MCF 10A (cell line): Measurements from ENCODE around the gene RORC. TPM values are rescaled to one million over a fixed set of nuclear protein-coding genes. Genes with fewer than 3 reads are reported as not detected.

Source experiments
- BruUV-seq: library from RNA; stranded (reverse); fragments of 400-500 nt; replicated peaks from 2 replicates; lab custom pipeline; 2021; lab: Mats Ljungman, UMichigan
- CTCF ChIA-PET: fragments of 300-600 bp; sonication (Branson Sonifier 250); formaldehyde crosslinking; extraction: SDS; loops from one replicate; lab custom pipeline; 2021; ENCODE audit warnings: antibody characterized with exemption, inconsistent platforms; lab: Yijun Ruan, JAX
- POLR2A ChIA-PET: fragments of 300-600, 350-650 bp; sonication (Branson Sonifier 250); formaldehyde crosslinking; extraction: SDS; loops from one replicate; lab custom pipeline; 2020; ENCODE audit warnings: antibody characterized with exemption, inconsistent platforms; lab: Yijun Ruan, JAX
- DNase-seq: peaks from one replicate; pipeline ENCODE4 v3.0.0-alpha.2; 2018; ENCODE audit not compliant: unreplicated experiment
- H3K27ac Mint-ChIP-seq: one replicate; pipeline ENCODE4 v1.8.0; 2022; ENCODE audit warnings: mild to moderate bottlenecking, low read depth, mixed read lengths; ENCODE audit not compliant: unreplicated experiment
- H3K27me3 Mint-ChIP-seq: one replicate; pipeline ENCODE4 v1.8.0; 2022; ENCODE audit warnings: mixed read lengths; ENCODE audit not compliant: insufficient read depth, unreplicated experiment
- H3K36me3 Mint-ChIP-seq: one replicate; pipeline ENCODE4 v1.8.0; 2022; ENCODE audit warnings: mild to moderate bottlenecking, moderate library complexity, mixed read lengths; ENCODE audit not compliant: insufficient read depth, unreplicated experiment
- H3K4me1 Mint-ChIP-seq: one replicate; pipeline ENCODE4 v1.8.0; 2022; ENCODE audit warnings: mixed read lengths; ENCODE audit not compliant: insufficient read depth, unreplicated experiment
- H3K4me3 Mint-ChIP-seq: one replicate; pipeline ENCODE4 v1.8.0; 2022; ENCODE audit warnings: mild to moderate bottlenecking, moderate library complexity, mixed read lengths; ENCODE audit not compliant: unreplicated experiment
- H3K9me3 Mint-ChIP-seq: one replicate; pipeline ENCODE4 v1.8.0; 2022; ENCODE audit warnings: mixed read lengths; ENCODE audit not compliant: unreplicated experiment
- intact Hi-C: fragments of 100-400 bp; cut with micrococcal nuclease; formaldehyde crosslinking; loops from 2 replicates; pipeline ENCODE4 v1.14.1; 2022
- total RNA-seq: library from RNA; stranded (reverse); gene quantifications from 2 replicates; pipeline ENCODE4 v1.2.3, GENCODE V29; 2022
- TF ChIP-seq, protein P1 (sequence below): fragments of 200-600 bp; IDR thresholded peaks from one replicate; pipeline ENCODE4 v1.8.0; 2022; ENCODE audit warnings: antibody characterized with exemption, mild to moderate bottlenecking; ENCODE audit not compliant: unreplicated experiment

RORC gene
- total RNA-seq, 1 experiment from 2014 or later: 0.40 TPM

- TF ChIP-seq, protein P1, sequence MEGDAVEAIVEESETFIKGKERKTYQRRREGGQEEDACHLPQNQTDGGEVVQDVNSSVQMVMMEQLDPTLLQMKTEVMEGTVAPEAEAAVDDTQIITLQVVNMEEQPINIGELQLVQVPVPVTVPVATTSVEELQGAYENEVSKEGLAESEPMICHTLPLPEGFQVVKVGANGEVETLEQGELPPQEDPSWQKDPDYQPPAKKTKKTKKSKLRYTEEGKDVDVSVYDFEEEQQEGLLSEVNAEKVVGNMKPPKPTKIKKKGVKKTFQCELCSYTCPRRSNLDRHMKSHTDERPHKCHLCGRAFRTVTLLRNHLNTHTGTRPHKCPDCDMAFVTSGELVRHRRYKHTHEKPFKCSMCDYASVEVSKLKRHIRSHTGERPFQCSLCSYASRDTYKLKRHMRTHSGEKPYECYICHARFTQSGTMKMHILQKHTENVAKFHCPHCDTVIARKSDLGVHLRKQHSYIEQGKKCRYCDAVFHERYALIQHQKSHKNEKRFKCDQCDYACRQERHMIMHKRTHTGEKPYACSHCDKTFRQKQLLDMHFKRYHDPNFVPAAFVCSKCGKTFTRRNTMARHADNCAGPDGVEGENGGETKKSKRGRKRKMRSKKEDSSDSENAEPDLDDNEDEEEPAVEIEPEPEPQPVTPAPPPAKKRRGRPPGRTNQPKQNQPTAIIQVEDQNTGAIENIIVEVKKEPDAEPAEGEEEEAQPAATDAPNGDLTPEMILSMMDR: no peak
- no TSS peak for BruUV-seq
- ChIA-PET CTCF (interaction anchor here (0.6 to 2.1 kb wide), 4 partner anchors 30 to 1120 kb away, joined by 3 to 5 read pairs (median 4); no protein-coding TSS in a partner anchor), POLR2A (interaction anchor here (1.1 kb wide), 1 partner anchor 16 kb away, joined by 4 read pairs; the partner anchor contains the start of gene TDRKH)
- Mint-ChIP-seq H3K27me3 (peaks cover 60% of the 10 kb centered on the region), H3K36me3 (no peaks in the 10 kb centered on the region), H3K27ac (no peak overlapping the region), H3K4me3 (no peak overlapping the region), H3K9me3 (no peaks in the 10 kb centered on the region), H3K4me1 (no peaks in the 10 kb centered on the region)
- DNase-seq: no peak
- intact Hi-C loops: no loop called here
Observed at GRCh38 chr1:151806170-151806569, 25.4 kb downstream of the RORC start.

DNA sequence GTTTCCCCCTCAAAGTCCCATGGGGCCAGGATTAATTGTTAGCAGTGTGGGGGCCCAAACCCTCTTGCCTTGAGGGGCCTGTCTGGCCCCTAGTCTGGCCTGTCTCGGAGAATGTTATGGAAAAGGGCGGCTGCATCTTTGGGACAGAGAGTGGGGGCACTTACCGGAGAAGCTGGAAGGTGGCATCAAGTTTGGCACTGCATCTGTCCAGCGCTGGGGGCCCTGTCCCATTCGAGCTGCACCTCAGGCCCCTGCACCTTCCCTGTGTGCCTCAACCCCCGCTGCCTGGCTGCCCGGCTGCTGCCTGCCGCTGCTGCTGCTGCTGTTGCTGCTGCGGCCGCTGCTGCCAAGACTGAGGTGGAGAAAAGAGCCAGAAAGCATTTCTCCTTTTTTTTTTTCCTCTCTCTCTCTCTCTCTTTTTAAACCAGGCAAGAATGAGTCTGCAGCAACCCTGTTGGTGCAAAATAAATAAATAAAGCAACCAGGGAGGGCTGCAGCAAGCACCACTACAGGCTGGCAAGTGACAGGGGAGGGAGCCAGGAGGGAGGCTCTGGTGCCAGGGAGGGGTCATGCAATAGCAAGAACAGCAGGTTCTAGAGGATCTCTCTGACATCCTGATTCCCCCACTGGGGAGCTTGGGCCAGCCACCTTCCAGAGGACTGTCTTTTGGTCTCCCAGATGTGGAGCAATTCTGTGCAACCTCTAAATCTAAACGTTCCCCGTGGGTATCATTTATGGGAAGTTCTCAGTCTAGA is 26.4 kb downstream of the RORC start, which contains the start of gene LINGO4:
TSS of gene LINGO4 (minus strand) at position 354 of the 755 bp plus-strand sequence. CDS start 2,715 bp downstream, outside the sequence.
- Mint-ChIP-seq H3K27me3 (peaks cover 68% of the 10 kb centered on the region), H3K9me3 (no peaks in the 10 kb centered on the region), H3K4me1 (no peaks in the 10 kb centered on the region), H3K4me3 (no peak within 1 kb of the TSS), H3K36me3 (no peaks in the 10 kb centered on the region), H3K27ac (no peak within 1 kb of the TSS)
- no peak for DNase-seq
- no TSS peak for BruUV-seq
- POLR2A ChIA-PET: interaction anchor here (1.1 kb wide), 1 partner anchor 15 kb away, joined by 4 read pairs; the partner anchor contains the start of gene TDRKH
- CTCF ChIA-PET: interaction anchor here (0.7 to 0.9 kb wide), 2 partner anchors 31 to 71 kb away, joined by 3 to 4 read pairs; no protein-coding TSS in a partner anchor
- TF ChIP-seq, protein P1: no peak
- intact Hi-C loops: no loop called here

GRCh38 chr1:151803915-151804314 is 27.7 kb downstream of the RORC start:
- ChIA-PET CTCF (interaction anchor here (1.0 kb wide), 1 partner anchor 32 kb away, joined by 4 read pairs; no protein-coding TSS in a partner anchor), POLR2A (interaction anchor here (1.6 kb wide), 1 partner anchor 14 kb away, joined by 9 read pairs; the partner anchor contains the start of gene TDRKH)
- Mint-ChIP-seq H3K27me3 (peaks cover 79% of the 10 kb centered on the region), H3K36me3 (no peaks in the 10 kb centered on the region), H3K27ac (no peak overlapping the region), H3K9me3 (no peaks in the 10 kb centered on the region), H3K4me1 (peaks cover 8% of the 10 kb centered on the region), H3K4me3 (no peak overlapping the region)
- TF ChIP-seq, protein P1: no peak
- BruUV-seq: no TSS peak
- DNase-seq: no peak
- intact Hi-C loops: no loop called here

GRCh38 chr1:151803164-151803563 is 28.4 kb downstream of the RORC start:
- ChIA-PET CTCF (interaction anchor here (1.0 kb wide), 1 partner anchor 33 kb away, joined by 4 read pairs; no protein-coding TSS in a partner anchor), POLR2A (interaction anchor here (1.6 to 1.8 kb wide), 2 partner anchors 13 to 17 kb away, joined by 6 to 9 read pairs; partner anchors contain the start of gene TDRKH)
- Mint-ChIP-seq H3K27ac (no peak overlapping the region), H3K9me3 (no peaks in the 10 kb centered on the region), H3K4me1 (peaks cover 8% of the 10 kb centered on the region), H3K36me3 (no peaks in the 10 kb centered on the region), H3K4me3 (no peak overlapping the region), H3K27me3 (peaks cover 79% of the 10 kb centered on the region)
- intact Hi-C loops: no loop called here
- BruUV-seq: no TSS peak
- TF ChIP-seq, protein P1: no peak
- DNase-seq: no peak
